ENCODE measurements around the gene TMEM69.
"Not testable (repeated sequence)": the region's sequence is repeated elsewhere in the genome, so short reads cannot be mapped to it uniquely, and the experiment has no call there.

TMEM69 gene

DNA sequence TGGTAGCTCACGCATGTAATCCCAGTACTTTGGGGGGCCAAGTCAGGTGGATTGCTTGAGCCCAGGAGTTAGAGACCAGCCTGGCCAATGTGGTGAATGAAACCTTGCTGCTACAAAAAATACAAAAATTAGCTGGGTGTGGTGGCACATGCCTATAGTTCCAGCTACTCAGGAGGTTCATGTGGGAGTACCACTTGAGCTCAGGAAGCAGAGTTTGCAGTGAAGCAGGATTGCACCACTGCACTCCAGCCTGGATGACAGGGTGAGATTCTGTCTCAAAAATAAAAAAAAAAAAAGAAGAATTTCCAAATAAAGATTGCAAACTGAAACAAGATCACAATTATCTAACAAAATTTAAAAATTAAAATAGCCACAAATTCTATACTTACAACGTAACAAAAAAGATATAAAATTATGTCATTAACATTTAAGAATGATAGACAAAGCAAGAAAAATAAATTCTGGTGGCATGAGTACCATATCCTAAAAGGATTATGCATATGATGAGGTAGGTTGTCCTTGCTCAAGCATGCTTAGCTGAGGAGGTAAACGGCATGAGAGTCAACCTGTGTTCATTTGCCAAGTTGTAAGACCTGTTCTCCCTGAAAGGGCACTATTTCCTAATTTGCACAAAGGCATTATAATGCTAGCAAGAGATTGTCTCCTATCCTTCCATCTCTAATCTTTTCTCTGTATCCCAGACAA is 42.2 kb downstream of the TMEM69 start:
- peaks cover 2% of the 10 kb centered on the region for H3K36me3 ChIP-seq (replicated peaks)
- TF ChIP-seq CTCF (IDR thresholded peaks at IDR 0.05; ENCODE audit: low read depth, low read length, missing control alignments) = no peak
- H3K27me3 ChIP-seq (replicated peaks) = no peaks in the 10 kb centered on the region
- H3K4me3 ChIP-seq (ENCODE audit: low read depth, low read length) = no peak overlapping the region
- H3K27ac ChIP-seq = no peak overlapping the region
- no peak for DNase-seq
- in situ Hi-C loops (cut with HindIII; ENCODE audit: low pct_ligation_motif_present, low sequenced_read_pairs) = no loop called here

- Histone ChIP-seq H3K27ac (no peak overlapping the region), H3K4me3 (ENCODE audit: low read depth, low read length) (no peak overlapping the region), H3K36me3 (replicated peaks) (peaks cover 2% of the 10 kb centered on the region), H3K27me3 (replicated peaks) (no peaks in the 10 kb centered on the region)
- DNase-seq = no peak
- TF ChIP-seq CTCF (IDR thresholded peaks at IDR 0.05; ENCODE audit: low read depth, low read length, missing control alignments) = no peak
- in situ Hi-C loops (cut with HindIII; ENCODE audit: low pct_ligation_motif_present, low sequenced_read_pairs) = no loop called here
Measured at GRCh38 chr1:45730780-45731319, 42.9 kb downstream of the TMEM69 start.

DNA sequence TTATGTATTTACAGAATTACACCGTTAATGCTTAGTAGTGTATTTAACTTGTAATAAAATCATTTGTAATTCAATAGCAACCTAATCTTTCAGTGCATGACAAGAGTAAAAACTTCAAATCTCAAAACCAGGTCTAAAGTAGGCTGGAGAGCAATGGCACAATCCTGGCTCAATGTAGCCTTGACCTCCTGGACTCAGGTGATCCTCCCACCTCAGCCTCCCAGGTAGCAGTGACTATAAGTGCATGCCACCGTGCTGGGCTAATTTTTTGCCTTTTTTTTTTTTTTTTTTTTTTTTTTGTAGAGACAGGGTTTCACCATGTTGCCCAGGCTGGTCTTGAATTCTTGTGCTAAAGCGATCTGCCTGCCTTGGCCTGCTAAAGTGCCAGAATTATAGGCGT is 51.2 kb downstream of the TMEM69 start:
- no peak for DNase-seq
- Histone ChIP-seq H3K4me3 (ENCODE audit: low read depth, low read length) (no peak overlapping the region), H3K27ac (no peak overlapping the region), H3K36me3 (replicated peaks) (peaks cover 3% of the 10 kb centered on the region), H3K27me3 (replicated peaks) (no peaks in the 10 kb centered on the region)
- no peak for TF ChIP-seq CTCF (IDR thresholded peaks at IDR 0.05; ENCODE audit: low read depth, low read length, missing control alignments)
- in situ Hi-C loops (cut with HindIII; ENCODE audit: low pct_ligation_motif_present, low sequenced_read_pairs) = no loop called here

DNA sequence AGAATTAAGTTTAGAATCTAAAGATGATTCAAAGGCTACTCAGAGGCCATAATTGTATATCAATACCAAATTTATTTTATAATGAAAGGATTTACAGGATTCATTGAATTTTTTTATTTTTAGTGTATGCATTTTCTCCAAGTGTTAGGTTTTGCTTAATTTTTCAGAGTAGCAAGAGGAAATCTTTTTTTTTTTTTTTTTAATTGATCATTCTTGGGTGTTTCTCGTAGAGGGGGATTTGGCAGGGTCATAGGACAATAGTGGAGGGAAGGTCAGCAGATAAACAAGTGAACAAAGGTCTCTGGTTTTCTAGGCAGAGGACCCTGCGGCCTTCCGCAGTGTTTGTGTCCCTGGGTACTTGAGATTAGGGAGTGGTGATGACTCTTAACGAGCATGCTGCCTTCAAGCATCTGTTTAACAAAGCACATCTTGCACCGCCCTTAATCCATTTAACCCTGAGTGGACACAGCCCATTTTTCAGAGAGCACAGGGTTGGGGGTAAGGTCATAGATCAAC is 51.7 kb downstream of the TMEM69 start:
- in situ Hi-C loops (cut with HindIII; ENCODE audit: low pct_ligation_motif_present, low sequenced_read_pairs); H3K27me3 ChIP-seq (replicated peaks): not testable (repeated sequence)

More for the DNA sequence above, 51.7 kb downstream of the TMEM69 start:
- DNase-seq; H3K27ac ChIP-seq; H3K4me3 ChIP-seq (ENCODE audit: low read depth, low read length); H3K36me3 ChIP-seq (replicated peaks): not testable (repeated sequence)

Data from brain microvascular endothelial cell (primary cell).